HG03565 (cell line): ENCODE results near the gene RHBDF2.

ENCODE experiments used
- ATAC-seq: cut with Tn5 transposase; IDR thresholded peaks from one replicate; pipeline ENCODE4 v1.9.1; 2021; ENCODE audit warnings: mild to moderate bottlenecking, moderate library complexity; ENCODE audit not compliant: unreplicated experiment

Gene RHBDF2

DNA sequence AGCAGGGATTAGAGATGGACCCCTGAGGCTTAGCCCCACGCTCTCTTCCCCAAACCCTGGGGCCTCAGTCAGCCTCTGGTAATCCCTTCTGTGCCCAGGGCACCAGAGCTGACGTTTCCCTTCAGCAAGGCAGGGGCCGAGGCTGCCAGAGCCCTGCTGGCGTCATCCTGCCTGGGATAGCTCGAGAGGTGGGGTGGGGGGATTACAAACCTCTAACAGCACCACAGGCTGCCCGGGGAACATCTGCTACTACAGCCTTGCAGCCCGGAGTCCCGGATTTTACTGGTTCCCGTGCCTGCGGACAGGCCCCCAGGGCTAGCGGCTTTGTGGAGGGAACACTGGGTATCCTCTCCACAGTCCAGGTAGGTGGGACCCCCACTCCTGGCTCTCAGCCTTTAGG lies 33.9 kb downstream of the RHBDF2 start, which contains the start of gene AANAT:
Gene AANAT, plus strand, starts transcription at position 238 of the 400 bp plus-strand sequence. CDS start 1,144 bp downstream, outside the sequence.
- ATAC-seq, result no peak

DNA sequence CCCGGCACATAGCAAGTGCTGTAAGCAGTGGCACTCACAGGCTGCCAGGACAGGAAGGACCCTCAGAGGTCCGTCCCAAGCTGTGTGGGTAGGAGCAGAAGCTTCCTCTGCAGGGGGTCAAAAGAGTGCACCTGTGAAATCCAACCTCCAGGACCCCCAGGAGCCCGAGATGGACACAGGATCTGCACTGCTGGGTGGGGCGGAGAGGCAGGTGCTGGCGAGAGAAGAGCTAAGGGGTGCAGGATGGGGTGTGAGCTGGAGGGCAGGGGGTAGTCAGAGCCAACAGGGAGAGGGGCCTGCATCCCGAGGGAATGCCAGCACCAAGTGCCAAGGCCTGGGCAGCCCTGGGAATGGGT lies 34.5 kb downstream of the RHBDF2 start:
- ATAC-seq, result no peak

- no peak for ATAC-seq
Measured at GRCh38 chr17:76462556-76463290, 38.5 kb downstream of the RHBDF2 start.

DNA sequence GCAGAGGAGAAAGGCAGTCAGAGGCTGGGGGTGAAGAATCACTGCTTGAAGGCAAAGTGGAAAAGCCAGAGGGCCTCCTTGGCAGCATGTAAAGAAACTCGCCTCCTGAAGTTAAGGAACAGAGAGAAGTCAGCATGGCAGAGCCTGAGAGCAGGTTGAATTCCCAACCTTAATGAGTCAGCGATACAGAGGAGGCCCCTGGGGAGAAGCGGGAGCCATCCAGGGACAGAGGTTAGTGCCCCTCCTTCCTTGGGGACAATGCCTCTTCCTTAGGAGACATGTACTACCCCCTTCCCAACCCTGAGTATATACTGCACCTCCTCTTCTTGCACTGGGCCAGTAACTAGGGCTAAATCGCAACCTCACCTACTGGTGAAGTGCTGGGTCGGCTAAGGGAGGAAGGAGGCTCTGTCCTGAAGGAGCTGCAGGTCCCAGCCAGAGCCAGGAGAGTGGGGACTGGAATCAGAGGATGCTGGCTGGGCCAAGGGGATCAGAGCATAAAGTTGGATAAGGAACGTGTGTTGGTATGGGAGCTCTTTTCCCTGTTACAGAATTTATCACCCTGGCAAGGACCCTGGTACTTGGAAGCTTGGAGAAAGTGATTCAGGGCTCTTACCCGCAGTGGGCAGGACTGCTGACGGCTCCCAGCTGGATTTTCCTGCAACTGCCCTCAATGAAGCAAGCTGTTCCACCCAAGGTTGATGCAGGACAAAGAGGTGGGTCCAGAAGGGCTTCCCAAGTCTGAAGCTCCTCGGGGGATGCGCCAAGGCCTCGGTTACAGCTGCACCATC lies 39.3 kb downstream of the RHBDF2 start:
- no peak for ATAC-seq

DNA sequence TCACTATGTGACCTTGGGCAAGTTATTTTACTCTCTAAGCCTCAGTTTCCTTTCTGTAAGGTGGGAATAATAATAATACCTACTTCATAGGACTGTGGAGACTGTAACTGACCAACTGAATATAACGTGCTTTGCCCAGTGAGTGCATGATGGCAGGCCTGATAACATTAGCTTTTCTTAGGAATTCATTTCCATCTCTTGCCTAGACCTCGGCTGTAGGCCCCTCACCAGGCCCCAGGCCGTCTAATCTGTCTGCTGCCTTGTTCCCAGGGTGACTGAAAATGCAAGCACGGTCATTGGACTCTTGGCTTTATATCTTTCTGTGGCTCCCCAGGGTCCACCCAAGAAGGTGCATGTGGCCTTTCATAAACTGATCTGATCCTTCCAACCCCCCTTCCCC lies 41.5 kb downstream of the RHBDF2 start:
- no peak for ATAC-seq

GRCh38 chr17:76458580-76459490 lies 42.4 kb downstream of the RHBDF2 start:
- no peak for ATAC-seq

DNA sequence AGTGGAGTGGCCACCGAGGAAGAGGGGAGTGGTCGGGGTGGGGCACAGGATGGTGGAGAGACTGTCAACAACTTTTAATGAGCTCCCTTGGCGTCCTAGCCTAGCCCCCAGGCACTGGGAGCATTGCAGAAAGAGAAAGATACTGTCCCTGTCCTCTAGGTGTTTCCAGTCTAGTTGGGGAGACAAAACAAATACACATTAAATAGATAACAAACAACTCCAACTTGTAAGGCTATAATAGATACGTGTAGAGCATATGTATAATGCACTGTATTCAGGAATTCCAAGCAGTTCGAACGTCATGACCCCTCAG lies 47.8 kb downstream of the RHBDF2 start:
- no peak for ATAC-seq

DNA sequence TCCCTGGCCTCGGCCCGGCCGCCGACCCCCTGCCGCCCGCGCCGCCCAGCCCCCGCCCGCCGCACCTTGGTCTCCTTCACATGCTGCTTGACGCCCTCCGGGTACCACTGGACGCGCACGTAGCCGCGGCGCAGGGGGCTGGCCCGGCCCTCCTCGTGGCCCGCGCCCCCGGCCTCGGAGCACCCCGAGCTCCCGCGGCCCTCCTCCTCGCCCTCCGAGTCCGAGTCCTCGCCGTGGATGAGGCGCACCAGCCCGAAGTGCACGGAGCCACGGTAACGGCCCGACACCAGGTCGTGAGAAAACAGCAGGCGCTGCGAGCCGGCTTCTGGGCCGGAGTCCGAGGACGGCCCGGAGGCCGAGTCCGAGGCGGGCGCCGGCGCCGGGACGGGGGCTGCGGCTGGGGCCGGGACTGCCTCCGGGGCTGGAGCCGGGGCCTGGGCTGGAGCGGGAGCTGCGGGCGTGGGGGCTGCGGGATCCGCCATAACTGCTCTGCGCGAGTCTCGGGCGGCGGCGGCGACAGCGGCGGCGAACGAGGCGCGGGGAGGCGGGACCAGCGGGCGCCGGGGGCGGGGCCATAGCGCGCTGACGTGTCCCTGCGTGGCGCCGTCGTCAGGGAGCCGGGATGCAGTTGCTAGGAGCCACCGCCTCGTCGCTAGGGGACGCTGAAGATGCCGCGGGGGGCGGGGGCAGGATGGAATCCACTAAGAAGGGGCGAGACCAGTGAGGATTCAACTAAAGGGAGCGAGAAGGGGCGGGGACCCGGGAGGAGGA lies 48.4 kb downstream of the RHBDF2 start, which contains the start of gene UBE2O:
Gene UBE2O, minus strand, starts transcription at position 493 of the 771 bp plus-strand sequence. Its CDS starts 11 bp downstream, at position 482.
- peak; percentile 84 for ATAC-seq

DNA sequence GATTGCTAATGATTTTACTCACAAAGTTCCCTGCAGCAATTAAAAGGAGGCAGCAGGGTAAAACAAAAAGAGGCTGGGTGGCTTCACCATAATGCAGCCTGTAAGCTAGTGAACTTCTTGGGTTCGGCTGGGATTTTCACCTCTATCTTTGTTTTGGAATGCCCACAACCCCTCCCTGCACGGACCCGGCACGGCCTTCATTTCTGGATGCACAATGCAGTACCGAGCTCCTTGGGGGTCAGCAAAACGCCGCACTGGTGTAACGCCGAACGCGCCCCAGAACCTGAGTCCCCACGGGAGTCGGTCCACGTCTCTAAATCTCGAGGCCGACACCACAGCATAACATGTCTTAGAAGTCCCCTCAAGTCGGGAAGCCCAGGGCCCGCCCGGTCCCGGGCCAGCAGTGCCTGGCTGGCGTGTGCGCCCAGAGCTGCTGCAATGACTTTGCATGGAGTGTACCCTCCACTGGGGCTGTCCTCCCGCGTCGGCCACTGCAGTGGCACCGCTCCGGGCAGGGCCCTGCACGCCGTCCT lies 49.0 kb downstream of the RHBDF2 start:
- ATAC-seq, result no peak

GRCh38 chr17:76451506-76451905 lies 49.7 kb downstream of the RHBDF2 start:
- ATAC-seq, result no peak

DNA sequence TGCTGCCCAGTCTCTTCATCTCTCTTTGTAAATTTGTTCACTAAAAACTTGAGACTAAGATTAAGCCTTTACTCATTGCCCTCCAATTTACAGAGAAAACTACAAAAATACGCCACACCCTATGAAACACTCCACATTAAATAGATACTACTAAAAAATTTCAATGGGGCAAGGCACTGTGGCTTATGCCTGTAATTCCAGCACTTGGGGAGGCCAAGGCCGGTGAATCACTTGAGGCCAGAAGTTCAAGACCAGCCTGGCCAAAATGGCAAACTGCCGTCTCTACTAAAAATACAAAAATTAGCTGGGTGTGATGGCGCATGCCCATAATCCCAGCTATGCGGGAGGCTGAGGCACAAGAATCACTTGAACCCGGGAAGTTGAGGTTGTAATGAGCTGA lies 52.1 kb downstream of the RHBDF2 start:
- ATAC-seq, result no peak

DNA sequence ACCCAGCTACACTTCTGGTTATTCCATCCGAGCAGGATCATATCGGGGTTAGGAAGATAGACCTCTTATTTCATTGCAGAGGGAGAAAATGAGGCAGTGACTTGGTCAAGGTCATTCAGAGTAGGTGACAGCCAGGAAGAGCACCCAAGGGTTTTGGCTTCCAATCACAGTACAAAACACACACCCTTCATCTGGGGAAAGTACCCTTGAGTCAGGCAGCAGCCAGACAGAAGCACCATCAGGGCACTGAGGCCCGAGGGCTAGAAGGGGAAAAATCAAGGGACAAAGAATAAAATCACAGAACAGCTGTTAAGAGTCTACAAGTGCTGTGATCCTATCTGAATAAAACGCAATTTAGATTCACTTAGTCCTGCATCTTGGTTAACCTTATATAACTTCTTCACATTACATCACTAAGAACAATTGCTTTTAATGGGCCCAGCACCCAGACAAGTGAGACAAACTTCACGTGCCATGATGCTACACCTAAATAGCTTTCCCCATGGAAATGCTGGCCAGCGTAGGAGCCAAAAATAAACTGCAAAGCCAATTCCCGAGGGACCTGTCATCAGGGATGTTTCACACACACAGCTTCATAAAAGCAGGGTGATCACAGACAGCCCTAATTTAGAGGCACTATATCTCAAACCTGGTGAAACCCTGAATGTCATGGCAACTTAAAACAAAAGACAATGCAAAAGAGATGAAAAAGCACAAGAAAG lies 53.1 kb downstream of the RHBDF2 start:
- no peak for ATAC-seq

GRCh38 chr17:76446449-76447231 lies 54.6 kb downstream of the RHBDF2 start:
- no peak for ATAC-seq

DNA sequence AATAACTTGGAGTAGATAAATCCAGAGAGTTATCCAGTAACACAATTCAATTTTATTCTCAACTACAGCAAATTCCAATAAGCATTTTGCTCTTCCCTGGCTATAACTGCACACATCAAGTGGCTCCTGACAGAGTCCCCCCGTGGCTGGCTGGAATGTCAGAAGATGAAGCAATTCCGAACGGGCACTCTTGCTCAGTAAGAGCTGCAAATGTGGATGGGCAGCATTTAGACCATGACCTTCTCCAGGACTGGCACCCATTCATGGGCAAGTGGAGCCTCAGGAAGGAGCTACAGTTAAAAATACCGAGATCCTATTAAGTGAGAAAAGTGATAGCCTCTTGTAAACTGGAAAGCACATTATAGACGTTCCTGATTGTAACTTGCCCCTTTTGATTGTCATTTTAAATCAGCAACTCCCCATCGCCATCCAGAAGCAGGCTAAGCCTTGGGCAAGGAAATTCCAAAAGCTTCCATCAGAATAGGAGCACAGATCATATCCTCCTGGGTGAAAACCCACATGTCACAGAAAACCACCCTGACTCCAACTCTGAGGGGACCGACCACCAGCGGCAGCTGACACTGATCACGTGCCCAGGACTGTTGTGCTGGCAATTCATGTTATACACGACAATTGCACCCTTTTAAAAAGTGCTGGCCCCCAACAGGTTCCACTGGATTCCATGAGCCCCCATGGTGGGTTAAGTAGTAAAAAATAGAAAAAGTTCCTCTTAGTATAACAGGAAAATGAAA lies 55.4 kb downstream of the RHBDF2 start:
- no peak for ATAC-seq

GRCh38 chr17:76444518-76445311 lies 56.5 kb downstream of the RHBDF2 start:
- ATAC-seq, result no peak

DNA sequence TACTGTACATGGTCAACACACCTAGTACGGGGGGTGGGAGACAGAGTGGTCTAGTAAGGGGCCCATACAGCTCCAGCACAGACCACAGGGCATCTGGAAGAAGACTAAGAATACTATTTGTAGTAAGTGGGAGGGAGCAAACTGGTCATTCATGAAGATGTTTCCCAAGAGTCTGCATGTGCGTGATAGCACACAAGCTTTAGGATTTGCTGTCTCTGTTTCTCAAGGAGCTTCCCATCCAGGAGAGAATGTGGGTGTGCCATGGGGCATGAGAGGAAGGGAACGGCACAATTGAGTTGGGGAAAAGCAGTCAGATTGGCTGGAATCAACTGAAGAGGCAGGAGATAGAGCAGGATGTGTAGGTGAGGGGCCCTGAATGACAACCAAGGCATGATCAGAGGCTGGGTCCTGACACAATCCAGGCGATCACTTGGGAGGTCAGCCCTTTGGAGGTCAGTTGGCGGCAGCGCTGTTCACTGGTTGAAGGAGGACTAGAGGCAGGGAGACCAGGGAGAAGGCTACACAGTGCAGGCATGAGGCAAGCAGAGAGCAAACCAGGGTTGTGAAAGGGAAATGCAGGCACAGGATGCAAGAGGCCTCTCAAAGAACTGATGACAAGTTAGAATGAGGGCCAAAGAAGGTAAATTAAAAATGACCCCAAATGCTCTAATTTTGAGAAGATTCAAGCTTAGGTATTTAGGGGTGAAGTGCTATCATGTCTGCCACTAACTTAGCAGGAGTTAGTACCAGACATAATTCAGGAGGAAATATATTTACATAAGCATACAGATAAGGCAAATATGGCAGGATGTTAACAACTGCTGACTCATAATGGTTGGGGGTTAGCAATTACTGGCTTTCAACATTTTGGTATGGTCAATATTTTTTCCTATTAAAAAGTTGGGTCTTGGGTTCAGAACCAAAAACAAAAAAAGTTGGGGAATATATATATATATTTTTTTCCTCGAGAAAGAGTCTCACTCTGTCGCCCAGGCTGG lies 58.6 kb downstream of the RHBDF2 start:
- ATAC-seq, result no peak
